HG02588 (cell line): Measurements from ENCODE around the gene TSPAN3.

Experiments used
- ATAC-seq: cut with Tn5 transposase; IDR thresholded peaks from one replicate; pipeline ENCODE4 v1.9.1; 2021; ENCODE audit warnings: mild to moderate bottlenecking, moderate library complexity; ENCODE audit not compliant: unreplicated experiment

TSPAN3 gene

DNA sequence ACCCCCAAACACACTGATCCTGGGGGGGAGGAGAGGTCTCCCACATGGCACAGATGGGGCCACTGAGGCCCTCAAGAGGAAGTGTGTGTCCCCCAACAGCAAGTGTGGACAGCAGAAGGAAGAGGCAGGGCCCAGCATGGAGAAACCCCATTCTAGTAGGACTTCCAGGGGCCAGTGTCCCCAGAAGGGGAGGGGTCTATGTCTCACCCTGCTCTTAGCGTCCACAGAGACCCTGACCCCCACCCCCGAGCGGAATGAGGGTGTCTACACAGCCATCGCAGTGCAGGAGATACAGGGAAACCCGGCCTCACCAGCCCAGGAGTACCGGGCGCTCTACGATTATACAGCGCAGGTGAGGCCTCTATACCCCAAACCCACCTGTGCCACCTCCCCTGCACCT is 35.3 kb downstream of the TSPAN3 start:
- no peak for ATAC-seq

DNA sequence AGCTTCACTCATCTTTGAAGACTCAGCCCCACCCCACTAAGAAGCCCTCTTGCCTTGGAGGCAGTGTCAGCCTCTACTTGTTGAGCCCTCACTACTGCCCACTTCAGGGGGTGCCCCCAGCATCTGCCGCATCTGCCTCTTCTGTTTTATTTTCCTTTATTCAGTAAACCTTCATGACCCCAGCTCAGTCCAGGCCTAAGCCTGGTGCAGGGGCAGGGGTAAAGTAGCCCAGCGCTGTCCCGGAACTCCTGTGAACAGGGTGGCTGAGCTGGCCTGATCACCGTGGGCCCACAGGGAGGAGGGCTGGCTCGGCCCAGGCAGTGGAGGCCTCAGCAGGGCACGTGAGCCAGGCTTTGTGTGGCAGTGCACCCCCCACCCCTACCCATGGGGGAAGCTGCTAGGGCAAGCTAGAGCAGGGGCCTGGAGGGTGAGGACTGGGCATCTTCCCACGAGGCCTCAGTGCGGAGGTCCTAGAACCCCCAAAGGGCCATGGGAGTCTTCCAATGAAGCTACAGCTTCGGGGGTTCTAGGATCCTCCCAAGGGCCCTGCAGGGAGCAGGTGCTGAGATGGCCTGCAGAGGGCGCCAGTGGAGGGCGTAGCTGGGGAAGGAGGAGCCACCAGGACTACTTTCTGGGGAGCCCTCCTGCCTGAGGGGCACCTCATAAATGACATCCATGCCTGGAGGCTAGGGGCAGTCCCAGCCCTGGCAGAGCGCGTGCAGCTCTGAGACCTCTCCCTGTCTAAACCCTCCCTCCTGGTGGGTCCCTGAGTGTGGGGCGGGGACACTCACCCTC is 36.0 kb downstream of the TSPAN3 start:
- ATAC-seq: no peak

DNA sequence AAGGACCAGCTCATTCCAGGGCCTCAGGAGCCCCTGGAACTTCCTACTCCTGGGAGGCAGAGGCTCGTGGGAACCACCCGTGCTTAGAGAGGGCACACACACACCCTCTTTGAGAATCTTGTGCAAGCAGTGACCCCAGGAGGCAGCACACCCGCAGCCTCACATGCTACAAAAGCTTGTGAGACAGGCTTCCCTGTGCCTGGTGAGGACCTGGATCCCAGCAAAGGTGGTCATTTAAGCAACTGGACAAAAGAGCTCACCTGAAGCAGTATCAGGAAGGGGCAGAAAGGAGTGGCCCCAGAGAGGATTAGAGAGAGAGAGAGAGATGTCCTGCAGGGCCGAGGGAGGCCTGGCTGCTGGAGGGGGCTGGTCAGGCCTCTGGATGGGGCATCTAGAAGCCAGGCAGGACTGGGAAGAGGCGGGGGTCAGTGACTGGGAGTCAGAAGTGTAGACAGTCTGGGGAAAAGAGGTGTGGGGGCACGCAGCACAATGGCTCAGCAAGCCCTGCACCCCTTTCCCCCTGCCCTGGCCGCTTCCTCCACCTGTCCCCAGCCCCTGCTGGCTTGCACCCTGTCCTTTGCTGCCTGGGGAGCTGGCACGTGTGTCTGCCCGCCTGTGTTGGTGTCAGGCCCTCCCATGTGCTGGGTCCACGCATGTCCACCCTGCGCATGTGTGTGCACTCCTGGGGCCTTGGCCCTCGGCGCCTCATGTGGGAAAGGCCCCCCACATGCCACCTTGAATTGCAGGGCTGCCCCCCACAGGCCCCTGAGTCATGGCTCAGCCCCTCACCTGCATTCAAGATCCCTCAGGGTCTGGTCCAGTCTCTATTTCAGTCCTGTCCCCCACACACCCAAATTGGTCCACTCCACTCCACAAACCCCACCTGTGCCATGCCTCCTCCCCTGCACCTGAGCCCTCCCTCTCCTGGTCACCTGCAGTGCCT is 36.9 kb downstream of the TSPAN3 start:
- no peak for ATAC-seq

DNA sequence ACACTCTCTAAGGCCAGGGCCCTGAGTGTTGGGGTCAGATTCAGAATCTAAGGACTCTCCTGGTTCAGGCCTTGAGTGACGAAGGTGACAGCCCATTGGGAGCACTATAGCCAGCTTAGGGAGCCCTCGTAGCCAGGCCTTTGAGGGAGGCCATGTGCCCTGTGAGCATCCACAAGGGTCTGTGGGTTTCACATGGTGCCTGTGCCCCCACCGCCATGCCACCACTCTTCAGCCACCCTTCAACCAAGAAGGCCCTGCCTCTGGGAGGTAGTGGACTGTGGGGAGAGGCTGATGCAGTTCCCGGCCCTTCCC is 37.5 kb downstream of the TSPAN3 start:
- no peak for ATAC-seq

DNA sequence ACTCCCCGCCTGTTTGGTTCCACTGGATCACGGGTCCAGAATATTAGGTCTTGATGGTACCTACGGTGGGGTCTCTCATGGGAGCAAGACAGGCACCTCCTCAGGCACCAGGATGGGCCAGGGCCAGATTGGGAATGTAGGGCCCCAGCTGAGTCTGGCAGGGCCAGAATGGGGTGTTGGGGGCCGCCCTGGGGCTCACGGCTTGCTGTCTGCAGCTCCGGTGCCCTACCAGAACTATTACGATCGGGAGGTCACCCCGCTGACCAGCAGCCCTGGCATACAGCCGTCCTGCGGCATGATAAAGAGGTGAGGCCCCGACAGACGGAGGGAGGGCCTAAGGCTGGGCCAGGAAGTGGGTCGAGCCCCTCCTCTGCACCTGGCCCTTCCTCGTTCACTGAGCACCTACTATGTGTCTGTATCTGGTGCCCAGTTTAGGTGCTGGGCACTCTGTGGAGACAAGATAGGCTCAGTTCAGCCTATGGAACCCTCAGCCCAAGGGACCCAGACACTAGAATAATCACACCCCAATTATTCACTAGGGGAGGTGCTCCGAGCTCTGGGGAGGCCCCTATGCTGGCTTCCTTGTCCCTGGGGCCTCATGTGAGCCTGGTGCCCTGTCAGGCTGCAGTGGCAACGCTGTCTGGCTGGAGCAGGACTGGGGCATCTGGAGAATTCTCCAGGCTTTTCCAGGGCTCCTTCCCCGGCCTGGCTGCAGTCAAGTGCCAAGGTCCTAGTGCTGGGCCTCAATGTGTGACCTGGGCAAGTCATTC is 38.1 kb downstream of the TSPAN3 start:
- ATAC-seq: no peak

DNA sequence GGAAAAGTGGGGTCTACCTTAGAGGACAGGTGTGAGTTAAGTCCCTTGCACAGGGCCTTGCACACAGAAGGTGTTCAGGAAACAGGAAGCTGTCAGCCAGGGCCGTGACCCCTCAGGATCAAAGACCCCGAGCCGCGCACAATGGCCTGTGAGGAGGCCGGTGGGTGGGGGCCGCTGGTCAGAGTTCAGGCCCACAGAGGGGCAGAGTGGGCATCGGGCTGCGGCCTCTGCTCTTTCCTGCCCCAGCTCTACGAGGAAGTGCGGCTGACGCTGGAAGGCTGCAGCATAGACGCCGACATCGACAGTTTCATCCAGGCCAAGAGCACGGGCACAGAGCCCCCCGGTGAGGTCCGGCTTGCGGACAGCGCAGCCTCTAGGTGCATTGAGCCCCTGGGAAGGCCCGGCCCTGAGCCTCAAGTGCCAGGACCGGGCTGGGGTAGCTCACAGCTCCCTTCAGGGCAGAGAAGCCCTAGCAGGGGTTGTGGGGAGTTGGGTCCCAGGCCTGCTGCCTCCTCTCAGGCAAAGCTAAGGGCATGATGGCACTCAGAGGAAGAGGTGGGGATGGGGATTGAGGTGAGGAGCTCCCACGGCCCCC is 38.8 kb downstream of the TSPAN3 start:
- no peak for ATAC-seq

DNA sequence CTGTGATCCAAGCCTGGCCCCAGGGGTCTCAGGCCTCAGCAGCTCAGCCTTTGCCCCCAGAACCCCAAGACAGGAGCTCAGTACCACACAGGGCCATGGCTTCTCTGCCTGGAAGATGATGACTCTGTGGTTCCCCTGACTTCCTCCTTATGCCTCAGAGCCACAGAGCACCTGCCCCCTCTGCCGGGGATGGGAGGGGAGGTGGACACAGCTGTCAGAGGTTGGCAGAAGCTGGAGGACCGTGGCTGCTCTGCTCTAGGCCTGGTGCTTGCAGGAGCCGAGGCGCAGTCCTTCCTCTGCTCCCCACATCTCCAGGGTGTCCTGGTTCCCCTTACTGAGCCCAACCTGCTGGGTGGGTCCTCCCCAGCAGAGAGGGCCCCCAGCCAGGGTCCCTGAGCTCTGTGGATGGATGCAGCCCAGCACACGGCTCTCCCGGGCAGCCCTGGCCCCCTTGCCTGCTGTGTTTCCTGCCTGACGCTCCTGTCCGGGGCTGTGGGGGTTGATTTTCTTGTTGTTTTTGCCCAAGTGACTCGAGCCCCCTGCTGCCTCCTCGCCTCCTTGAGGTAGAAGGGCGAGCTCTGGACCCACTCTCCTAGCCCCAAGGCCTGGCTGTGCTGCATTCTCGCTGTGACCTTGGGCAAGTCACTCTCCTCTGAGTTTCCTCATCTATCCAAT is 39.4 kb downstream of the TSPAN3 start:
- ATAC-seq: no peak

DNA sequence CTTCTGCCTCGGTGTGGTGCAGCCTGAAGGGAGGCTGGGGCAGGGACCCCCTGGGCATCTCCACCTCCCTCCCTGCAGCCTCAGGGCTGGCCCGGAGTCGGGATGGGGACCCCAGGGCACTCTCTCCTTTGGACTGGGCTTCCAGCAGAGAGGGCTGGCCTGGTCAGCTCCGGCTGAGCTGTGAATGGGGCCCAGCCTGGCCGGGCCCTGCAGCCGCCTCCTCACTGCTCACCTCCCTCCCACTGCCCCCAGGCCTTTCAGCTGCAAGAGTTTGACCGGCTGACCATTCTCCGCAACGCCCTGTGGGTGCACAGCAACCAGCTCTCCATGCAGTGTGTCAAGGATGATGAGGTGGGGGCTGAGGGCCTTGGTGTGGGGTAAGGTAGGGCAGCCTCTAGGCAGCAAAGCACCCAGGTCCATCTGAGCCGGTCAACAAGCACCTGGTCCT is 40.0 kb downstream of the TSPAN3 start:
- ATAC-seq: no peak

DNA sequence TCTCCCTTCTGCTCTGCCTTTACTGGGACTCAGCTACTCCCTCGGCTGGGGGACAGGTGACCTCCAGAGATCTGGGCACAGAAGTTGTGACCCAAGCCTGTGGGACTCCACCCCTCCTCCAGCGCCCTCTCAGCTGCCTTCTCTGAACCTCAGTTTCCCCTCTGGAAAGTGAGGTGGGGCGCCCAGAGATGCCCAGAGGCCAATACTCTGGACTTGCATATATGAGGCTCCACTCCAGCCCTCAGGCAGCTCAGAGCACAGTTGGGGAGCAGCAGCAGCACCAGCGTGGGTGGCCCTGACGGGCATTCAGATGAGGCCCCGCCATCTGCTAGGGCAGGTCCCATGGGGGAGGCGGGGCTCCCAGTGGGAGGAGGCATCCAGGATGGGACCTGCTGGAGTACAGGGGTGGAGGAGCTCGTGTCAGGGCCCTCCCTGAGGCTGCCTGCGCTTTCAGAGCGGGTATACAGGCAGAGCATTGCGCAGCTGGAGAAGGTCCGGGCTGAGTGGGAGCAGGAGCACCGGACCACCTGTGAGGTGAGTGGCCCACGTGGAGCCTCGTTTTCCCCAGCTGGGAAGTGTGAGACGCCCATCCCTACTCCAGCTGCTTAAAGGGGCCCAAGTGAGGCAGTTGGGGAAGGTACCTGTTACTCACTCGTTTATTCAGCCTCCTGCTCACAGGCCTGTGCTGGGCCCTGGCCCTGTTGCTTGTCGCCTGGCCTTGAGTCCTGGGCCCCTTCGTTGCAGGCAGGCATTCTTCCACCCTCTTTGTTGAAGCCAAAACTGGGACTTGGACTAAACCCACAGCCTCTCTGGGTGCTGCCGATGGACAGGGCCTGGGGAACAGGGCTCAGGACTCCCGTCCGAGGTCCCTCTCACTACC is 40.6 kb downstream of the TSPAN3 start:
- no peak for ATAC-seq

DNA sequence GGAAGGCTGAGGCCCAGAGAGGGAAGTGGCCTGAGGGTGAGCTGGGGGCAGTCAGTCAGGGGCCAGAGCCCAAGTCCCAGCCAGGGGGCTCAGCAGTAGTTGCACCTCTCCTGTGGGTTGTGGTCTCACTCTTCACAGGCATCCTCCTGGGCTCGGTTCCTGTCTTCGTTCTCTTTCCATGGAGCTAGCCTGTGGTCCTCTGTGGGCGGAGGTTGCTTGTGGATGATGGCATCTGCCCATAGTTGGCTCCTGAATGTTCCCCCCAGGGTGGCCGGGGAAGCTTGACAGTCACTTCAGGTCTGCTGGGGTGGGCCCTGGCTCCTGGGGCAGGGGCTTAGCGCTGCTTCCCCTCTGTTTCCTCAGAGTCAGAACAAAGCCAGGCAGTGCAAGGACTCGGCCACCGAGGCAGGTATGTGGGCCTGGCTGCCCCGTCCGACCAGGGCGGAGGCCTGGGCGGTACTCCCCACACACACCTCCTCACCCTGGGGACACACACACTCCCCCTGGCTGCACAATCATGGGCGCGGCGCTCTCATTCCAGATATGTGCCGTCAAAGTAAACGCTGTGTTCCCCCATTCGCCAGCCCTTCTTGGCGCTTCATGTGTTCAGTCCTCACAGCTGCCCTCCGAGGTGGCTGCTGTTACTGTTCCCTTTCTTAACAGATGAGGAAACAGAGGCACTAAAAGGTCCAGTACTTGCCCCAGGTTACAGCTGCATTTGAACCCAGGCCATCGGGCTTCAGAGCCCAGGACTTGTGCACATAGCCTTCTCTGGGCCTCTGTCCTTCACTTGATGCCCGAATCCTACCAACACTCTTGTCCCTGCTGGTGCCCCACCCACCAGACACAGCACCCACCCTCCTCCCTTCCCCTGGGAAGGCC is 41.5 kb downstream of the TSPAN3 start:
- ATAC-seq: no peak

DNA sequence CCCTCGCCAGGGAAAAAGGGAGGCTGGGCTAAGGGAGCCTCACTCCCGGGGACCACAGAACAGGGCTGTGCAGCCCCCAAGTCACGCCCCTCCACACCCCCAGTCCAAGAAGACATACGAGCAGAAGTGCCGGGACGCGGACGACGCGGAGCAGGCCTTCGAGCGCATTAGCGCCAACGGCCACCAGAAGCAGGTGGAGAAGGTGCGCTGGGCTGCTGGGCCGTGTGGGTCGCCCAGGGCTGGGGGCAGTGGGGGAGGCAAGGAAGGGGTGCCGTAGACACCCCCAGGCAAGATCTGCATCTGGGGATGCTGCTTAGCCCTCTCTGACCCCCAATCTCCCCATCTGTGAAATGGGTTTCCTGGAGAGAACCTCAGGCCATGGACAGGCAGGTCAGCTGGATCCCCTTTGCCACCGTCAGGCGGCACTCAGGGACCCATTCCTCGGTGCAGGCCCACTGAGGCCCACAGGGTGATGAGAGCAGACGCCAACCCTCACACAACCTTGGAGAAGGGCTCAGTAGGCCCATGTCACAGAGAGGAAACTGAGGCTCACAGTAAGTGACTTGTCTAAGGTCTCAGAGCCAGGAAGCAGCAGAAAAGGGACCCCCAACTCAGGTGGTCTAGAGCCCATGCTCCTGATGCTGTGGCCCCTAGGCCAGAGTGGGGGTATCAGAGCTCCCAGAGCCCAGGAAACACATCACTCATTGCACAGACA is 42.3 kb downstream of the TSPAN3 start:
- no peak for ATAC-seq

DNA sequence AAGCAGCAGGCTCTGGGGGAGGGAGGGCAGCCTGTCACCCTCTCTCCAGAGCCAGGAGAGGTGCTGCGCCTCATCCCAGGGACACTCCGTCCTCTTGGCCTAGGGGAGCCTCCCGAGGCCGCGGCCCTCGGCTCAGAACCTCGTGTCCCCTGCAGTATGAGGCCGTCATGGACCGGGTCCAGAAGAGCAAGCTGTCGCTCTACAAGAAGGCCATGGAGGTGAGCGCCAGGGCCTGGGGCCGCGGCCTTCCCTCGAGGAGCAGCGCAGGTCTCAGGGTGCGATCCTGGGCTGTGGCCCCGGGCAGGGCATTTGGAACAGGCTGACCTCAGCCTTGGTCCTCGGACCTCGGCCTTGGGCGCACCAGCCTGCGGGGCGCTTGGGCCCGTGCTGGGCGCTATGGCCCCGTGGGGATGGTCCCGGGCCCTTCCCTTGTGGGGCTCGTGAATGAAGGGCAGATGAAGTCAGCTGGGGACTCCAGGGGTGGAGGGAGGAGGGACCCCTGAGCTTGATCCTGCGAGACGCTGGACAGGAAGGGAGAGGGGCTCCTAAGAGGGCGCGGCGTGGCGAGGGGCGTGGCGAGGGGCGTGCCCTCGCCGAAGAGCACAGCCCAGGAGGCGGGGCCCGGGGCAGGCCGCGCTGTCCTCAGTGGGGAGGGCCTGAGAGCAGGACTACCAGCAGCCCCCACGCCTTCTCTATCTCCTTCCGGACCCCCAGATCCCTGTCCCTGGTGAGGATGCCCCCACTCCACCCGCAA is 43.0 kb downstream of the TSPAN3 start:
- ATAC-seq: no peak

DNA sequence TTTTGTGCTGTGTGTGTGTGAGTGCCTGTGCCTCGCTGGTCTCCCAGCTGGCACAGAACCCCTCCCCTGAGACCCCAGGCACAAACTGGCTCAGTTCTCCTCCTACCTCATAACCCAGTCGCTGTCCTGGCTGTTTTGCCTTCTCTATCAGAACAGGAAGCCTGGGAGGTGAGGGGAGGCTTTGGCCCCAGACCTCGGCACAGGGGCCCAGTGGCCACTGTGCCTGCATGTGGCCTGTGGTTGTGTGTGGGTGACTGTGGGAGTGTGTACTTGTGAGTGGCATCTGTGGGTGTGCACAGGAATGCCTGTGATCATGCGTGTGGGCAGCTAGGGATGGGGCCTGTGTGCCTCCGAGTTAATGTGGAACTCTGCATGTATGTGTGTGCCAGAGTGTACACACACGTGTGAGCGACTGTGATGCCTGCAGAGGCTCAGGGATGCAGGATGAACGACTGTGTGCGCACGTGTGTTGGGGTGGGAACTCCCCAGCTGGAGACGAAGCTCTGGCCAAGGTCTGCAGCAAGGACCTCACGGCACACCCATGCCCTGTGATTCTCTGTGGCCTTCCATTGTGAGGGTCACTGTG is 43.7 kb downstream of the TSPAN3 start:
- no peak for ATAC-seq

DNA sequence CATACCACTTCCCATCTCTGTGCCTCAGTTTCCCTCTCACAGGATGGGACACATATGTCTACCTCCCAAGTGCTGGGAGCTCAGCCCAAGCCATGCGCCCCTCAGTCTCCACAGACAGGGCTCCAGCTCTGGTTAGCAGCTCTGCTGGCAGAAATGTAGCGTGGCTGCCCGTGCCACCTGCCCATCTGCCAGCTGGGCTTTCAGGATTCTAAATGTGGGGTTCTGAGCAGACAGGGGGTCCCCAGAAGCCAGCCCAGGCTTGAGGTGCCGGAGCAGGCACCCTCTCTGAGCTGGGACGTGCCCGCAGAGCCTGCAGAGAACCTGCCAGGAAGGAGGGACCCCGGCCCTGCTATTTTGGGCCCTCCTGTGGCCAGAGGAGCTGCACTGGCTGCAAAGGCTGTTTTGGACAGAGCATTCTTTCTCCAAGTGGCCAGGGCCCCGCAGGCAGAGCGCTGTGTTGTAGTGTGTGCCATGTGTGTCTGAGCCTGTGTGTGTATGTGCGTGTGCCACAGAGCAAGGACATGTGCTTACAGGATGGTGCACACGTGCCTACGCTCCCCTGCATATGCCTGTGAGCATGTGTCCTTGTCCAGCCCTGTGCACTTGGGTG is 44.3 kb downstream of the TSPAN3 start:
- no peak for ATAC-seq

DNA sequence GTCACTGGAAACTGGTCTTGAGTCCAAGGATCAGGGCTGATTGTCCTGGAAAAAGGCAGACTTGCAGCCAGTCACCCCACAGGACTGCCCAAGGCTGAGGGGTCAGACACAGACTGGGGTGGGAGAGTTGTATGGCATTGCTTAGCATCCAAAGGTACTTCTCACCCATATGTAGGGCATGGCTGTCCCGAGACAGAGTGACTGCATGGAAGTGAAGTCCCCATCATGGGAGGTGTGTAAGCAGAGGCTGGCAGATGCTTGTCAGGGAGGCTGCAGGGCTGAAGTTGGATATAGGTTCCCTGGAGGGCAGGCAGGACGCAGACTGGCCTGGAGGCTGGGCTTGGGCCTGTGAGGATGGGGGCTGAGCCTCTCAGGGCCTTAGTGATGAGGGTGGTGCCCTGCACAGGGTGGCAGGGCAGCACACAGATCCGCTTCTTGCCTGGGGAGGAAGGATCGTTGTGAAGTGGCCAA is 44.9 kb downstream of the TSPAN3 start:
- no peak for ATAC-seq
